H9 (cell line): ENCODE measurements around the gene RBM23. TPM values are rescaled to one million over a fixed set of nuclear protein-coding genes. Genes with fewer than 3 reads are reported as not detected.
A peak's percentile ranks its signal among the peaks of the same experiment; 100 is the strongest.

Experiments
- DNase-seq: peaks from one replicate; pipeline ENCODE4 v3.0.0-alpha.2; 2017
- H2AFZ ChIP-seq: one replicate; pipeline ENCODE4 v1.6.1; 2013; ENCODE audit warnings: mild to moderate bottlenecking, low read length, control low read depth, moderate library complexity
- H2AK5ac ChIP-seq: 2 replicates; pipeline ENCODE4 v1.6.1; 2013; ENCODE audit warnings: low read length, control low read depth, mixed read lengths; ENCODE audit not compliant: insufficient read length
- H2BK120ac ChIP-seq: one replicate; pipeline ENCODE4 v1.6.1; 2013; ENCODE audit warnings: low read depth, mild to moderate bottlenecking, low read length, control low read depth, inconsistent platforms; ENCODE audit not compliant: poor library complexity, severe bottlenecking
- H2BK12ac ChIP-seq: 2 replicates; pipeline ENCODE4 v1.6.1; 2013; ENCODE audit warnings: low read length, control low read depth, mixed read lengths, low read depth; ENCODE audit not compliant: insufficient read length
- H2BK15ac ChIP-seq: 2 replicates; pipeline ENCODE4 v1.6.1; 2013; ENCODE audit warnings: low read depth, low read length, control low read depth
- H2BK20ac ChIP-seq: one replicate; pipeline ENCODE4 v1.6.1; 2013; ENCODE audit warnings: low read depth, mild to moderate bottlenecking, low read length, control low read depth, inconsistent platforms; ENCODE audit not compliant: poor library complexity, severe bottlenecking
- H2BK5ac ChIP-seq: 2 replicates; pipeline ENCODE4 v1.6.1; 2013; ENCODE audit warnings: low read length, control low read depth, mixed read lengths; ENCODE audit not compliant: insufficient read length
- H3K14ac ChIP-seq: 2 replicates; pipeline ENCODE4 v1.6.1; 2013; ENCODE audit warnings: low read length, control low read depth; ENCODE audit not compliant: insufficient read depth
- H3K18ac ChIP-seq: 2 replicates; pipeline ENCODE4 v1.6.1; 2013; ENCODE audit warnings: low read depth, mild to moderate bottlenecking, mixed read lengths, low read length, control low read depth; ENCODE audit not compliant: insufficient read length
- H3K23ac ChIP-seq: 2 replicates; pipeline ENCODE4 v1.6.1; 2013; ENCODE audit warnings: low read length, control low read depth, mixed read lengths, low read depth; ENCODE audit not compliant: insufficient read length
- H3K23me2 ChIP-seq: 2 replicates; pipeline ENCODE4 v1.6.1; 2013; ENCODE audit warnings: low read depth, mild to moderate bottlenecking, mixed read lengths, low read length, control low read depth; ENCODE audit not compliant: insufficient read length, poor library complexity, severe bottlenecking
- H3K27ac ChIP-seq: 2 replicates; pipeline ENCODE4 v1.5.1; 2013; ENCODE audit warnings: low read length, control low read depth, mixed read lengths, low read depth; ENCODE audit not compliant: insufficient read length
- H3K27me3 ChIP-seq: 2 replicates; pipeline ENCODE4 v1.6.1; 2013; ENCODE audit warnings: low read length, control low read depth, inconsistent platforms; ENCODE audit not compliant: insufficient read depth
- H3K4ac ChIP-seq: 2 replicates; pipeline ENCODE4 v1.6.1; 2013; ENCODE audit warnings: low read depth, mild to moderate bottlenecking, control low read depth, inconsistent platforms, low read length, moderate library complexity
- H3K4me1 ChIP-seq: 2 replicates; pipeline ENCODE4 v1.6.1; 2013; ENCODE audit warnings: low read length, control low read depth, inconsistent platforms; ENCODE audit not compliant: insufficient read depth
- H3K4me2 ChIP-seq: 2 replicates; pipeline ENCODE4 v1.6.1; 2013; ENCODE audit warnings: low read length, control low read depth, mixed read lengths; ENCODE audit not compliant: insufficient read length, insufficient read depth
- H3K56ac ChIP-seq: 2 replicates; pipeline ENCODE4 v1.6.1; 2013; ENCODE audit warnings: low read depth, mild to moderate bottlenecking, mixed read lengths, low read length, control low read depth; ENCODE audit not compliant: insufficient read length
- H3K79me1 ChIP-seq: 2 replicates; pipeline ENCODE4 v1.6.1; 2013; ENCODE audit warnings: low read depth, mild to moderate bottlenecking, moderate library complexity, low read length, control low read depth, inconsistent platforms; ENCODE audit not compliant: insufficient read depth, poor library complexity, severe bottlenecking
- H3K79me2 ChIP-seq: 2 replicates; pipeline ENCODE4 v1.6.1; 2013; ENCODE audit warnings: low read length, control low read depth, inconsistent platforms; ENCODE audit not compliant: insufficient read depth
- H3K9ac ChIP-seq: 2 replicates; pipeline ENCODE4 v1.6.1; 2013; ENCODE audit warnings: low read length, control low read depth, mixed read lengths; ENCODE audit not compliant: insufficient read length; ENCODE audit errors: extremely low read depth
- H3K9me3 ChIP-seq: one replicate; pipeline ENCODE4 v1.6.1; 2013; ENCODE audit warnings: low read depth, low read length, inconsistent platforms; ENCODE audit not compliant: control insufficient read depth
- H3T11ph ChIP-seq: one replicate; pipeline ENCODE4 v1.6.1; 2013; ENCODE audit warnings: mild to moderate bottlenecking, low read length, control low read depth, inconsistent platforms
- H4K20me1 ChIP-seq: one replicate; pipeline ENCODE4 v1.6.1; 2013; ENCODE audit not compliant: control insufficient read depth, insufficient read length, insufficient read depth
- H4K5ac ChIP-seq: 2 replicates; pipeline ENCODE4 v1.6.1; 2013; ENCODE audit warnings: low read depth, mild to moderate bottlenecking, mixed read lengths, low read length, control low read depth; ENCODE audit not compliant: insufficient read length
- H4K8ac ChIP-seq: replicated peaks from 2 replicates; pipeline ENCODE4 v1.6.1; 2013; ENCODE audit warnings: low read length, control low read depth, mixed read lengths, low read depth; ENCODE audit not compliant: insufficient read length
- H4K91ac ChIP-seq: 2 replicates; pipeline ENCODE4 v1.6.1; 2013; ENCODE audit warnings: low read depth, mild to moderate bottlenecking, moderate library complexity, mixed read lengths, low read length, control low read depth; ENCODE audit not compliant: insufficient read length
- H3K27ac Mint-ChIP-seq, 3 experiments: 2 replicates in 2 of 3; 3 replicates in 1 of 3; pipeline ENCODE4 v1.8.0; 2020 to 2021; ENCODE audit warnings: mixed read lengths in 3 of 3, mild to moderate bottlenecking in 1 of 3, moderate library complexity in 1 of 3
- H3K27me3 Mint-ChIP-seq: 2 replicates; pipeline ENCODE4 v1.8.0; 2021; ENCODE audit warnings: low read depth, mild to moderate bottlenecking, moderate library complexity, mixed read lengths
- H3K36me3 Mint-ChIP-seq, 3 experiments: 2 replicates in 2 of 3; 3 replicates in 1 of 3; pipeline ENCODE4 v1.8.0; 2020 to 2021; ENCODE audit warnings: low read depth in 3 of 3, mixed read lengths in 3 of 3; ENCODE audit not compliant: insufficient read depth in 1 of 3
- H3K4me1 Mint-ChIP-seq, 2 experiments: 2 replicates each; pipeline ENCODE4 v1.8.0; 2020; ENCODE audit warnings: mixed read lengths in 2 of 2
- H3K4me3 Mint-ChIP-seq, 2 experiments: 2 replicates in 1 of 2; 3 replicates in 1 of 2; pipeline ENCODE4 v1.8.0; 2020 to 2021; ENCODE audit warnings: mild to moderate bottlenecking in 2 of 2, mixed read lengths in 2 of 2, moderate library complexity in 1 of 2
- H3K9me3 Mint-ChIP-seq, 2 experiments: 2 replicates in 1 of 2; 3 replicates in 1 of 2; pipeline ENCODE4 v1.8.0; 2020; ENCODE audit warnings: mild to moderate bottlenecking in 2 of 2, mixed read lengths in 2 of 2, moderate library complexity in 1 of 2
- WGBS: extraction: QIAGEN DNeasy Blood & Tissue Kit; methylation state at CpG from one replicate; pipeline ENCODE4 v1.1.7; 2013; ENCODE audit warnings: missing lambda C conversion rate, low lambda C conversion rate, mixed read lengths; ENCODE audit not compliant: insufficient read length; ENCODE audit errors: extremely low coverage; 5-methylcytosine and 5-hydroxymethylcytosine counted together
- total RNA-seq: library from RNA; stranded (reverse); gene quantifications from 2 replicates; pipeline ENCODE4 v1.2.1, GENCODE V29; 2021
- TF ChIP-seq, protein P1 (sequence below): fragments of 200-600 bp; sonication (generic); conservative IDR thresholded peaks from 3 replicates; pipeline ENCODE4 v1.8.0; 2021; ENCODE audit warnings: antibody characterized with exemption, mild to moderate bottlenecking

RBM23 gene
- total RNA-seq, 1 experiment from 2014 or later, result 79.0 TPM

DNA sequence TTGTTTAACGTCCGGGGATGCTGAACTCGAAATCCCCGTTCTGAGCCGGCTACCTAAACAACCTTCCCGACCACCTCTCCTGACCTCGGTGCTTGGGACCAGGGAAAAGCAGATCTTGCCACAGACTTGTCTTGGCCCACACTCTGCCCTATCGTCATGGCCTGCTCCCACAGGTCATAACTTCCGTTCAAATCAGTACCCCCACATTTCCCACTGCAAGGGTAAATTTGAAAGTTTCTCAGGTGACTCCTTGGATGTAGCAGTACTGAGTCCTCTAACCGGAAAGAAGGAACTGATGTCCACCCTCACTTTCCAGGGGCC, 612 bp upstream of the RBM23 start:
- H2AFZ ChIP-seq, result no peak overlapping the region
- WGBS, result no CpG with 5 or more reads among the region's 10 CpGs
- H3K27me3 Mint-ChIP-seq, result no peaks in the 10 kb centered on the region; the same call in 1 of the 2 replicates

More for the DNA sequence above, 612 bp upstream of the RBM23 start:
- peaks cover 9% of the 10 kb centered on the region for H3K23me2 ChIP-seq
- H3T11ph ChIP-seq, result no peak overlapping the region
- H2BK5ac ChIP-seq, result no peak overlapping the region
- H3K27ac Mint-ChIP-seq, result peak overlapping the region; percentile 97 to 100 (median 99)
- peak overlapping the region; percentile 49 for H3K27ac ChIP-seq
- no peak overlapping the region for H3K23ac ChIP-seq
- no peak overlapping the region for H2AK5ac ChIP-seq
- H3K9me3 Mint-ChIP-seq, result peaks cover 0 to 3% of the 10 kb centered on the region in 2 experiments; a peak in 1 of 5 replicates
- H4K20me1 ChIP-seq, result no peaks in the 10 kb centered on the region
- TF ChIP-seq, protein P1, sequence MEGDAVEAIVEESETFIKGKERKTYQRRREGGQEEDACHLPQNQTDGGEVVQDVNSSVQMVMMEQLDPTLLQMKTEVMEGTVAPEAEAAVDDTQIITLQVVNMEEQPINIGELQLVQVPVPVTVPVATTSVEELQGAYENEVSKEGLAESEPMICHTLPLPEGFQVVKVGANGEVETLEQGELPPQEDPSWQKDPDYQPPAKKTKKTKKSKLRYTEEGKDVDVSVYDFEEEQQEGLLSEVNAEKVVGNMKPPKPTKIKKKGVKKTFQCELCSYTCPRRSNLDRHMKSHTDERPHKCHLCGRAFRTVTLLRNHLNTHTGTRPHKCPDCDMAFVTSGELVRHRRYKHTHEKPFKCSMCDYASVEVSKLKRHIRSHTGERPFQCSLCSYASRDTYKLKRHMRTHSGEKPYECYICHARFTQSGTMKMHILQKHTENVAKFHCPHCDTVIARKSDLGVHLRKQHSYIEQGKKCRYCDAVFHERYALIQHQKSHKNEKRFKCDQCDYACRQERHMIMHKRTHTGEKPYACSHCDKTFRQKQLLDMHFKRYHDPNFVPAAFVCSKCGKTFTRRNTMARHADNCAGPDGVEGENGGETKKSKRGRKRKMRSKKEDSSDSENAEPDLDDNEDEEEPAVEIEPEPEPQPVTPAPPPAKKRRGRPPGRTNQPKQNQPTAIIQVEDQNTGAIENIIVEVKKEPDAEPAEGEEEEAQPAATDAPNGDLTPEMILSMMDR, result no peak
- no peak for DNase-seq
- H4K5ac ChIP-seq, result no peak overlapping the region
- H3K56ac ChIP-seq, result no peak overlapping the region
- no peak overlapping the region for H2BK20ac ChIP-seq
- no peak overlapping the region for H4K8ac ChIP-seq
- no peak overlapping the region for H2BK120ac ChIP-seq
- peak overlapping the region; percentile 94 to 97 for H3K4me3 Mint-ChIP-seq
- no peak overlapping the region for H3K4ac ChIP-seq
- peaks cover 3% of the 10 kb centered on the region for H3K79me1 ChIP-seq
- peaks cover 3% of the 10 kb centered on the region; the same call in 1 of the 2 replicates for H3K4me1 ChIP-seq
- H3K4me2 ChIP-seq, result peak overlapping the region; percentile 79
- peaks cover 37 to 62% (median 59%) of the 10 kb centered on the region in 3 experiments for H3K36me3 Mint-ChIP-seq
- no peaks in the 10 kb centered on the region for H3K27me3 ChIP-seq
- H2BK12ac ChIP-seq, result no peak overlapping the region
- H4K91ac ChIP-seq, result no peak overlapping the region
- H3K4me1 Mint-ChIP-seq, result peaks cover 16 to 17% of the 10 kb centered on the region in 2 experiments
- H3K9ac ChIP-seq, result peak overlapping the region; percentile 57
- H3K9me3 ChIP-seq, result no peaks in the 10 kb centered on the region
- H3K18ac ChIP-seq, result peak overlapping the region; percentile 63
- H3K79me2 ChIP-seq, result peaks cover 3% of the 10 kb centered on the region; the same call in 1 of the 2 replicates
- H3K14ac ChIP-seq, result 0 out of 2 replicates have a peak overlapping the region, but pooled peaks have one; percentile 36
- no peak overlapping the region for H2BK15ac ChIP-seq
